Endothelial cell of umbilical vein (primary cell): ENCODE measurements around the gene MYH11. TPM values are rescaled to one million over a fixed set of nuclear protein-coding genes. Genes with fewer than 3 reads are reported as not detected.

Source experiments
- BruUV-seq: library from RNA; stranded (reverse); fragments of 400-500 nt; replicated peaks from 2 replicates; lab custom pipeline; 2021; lab: Mats Ljungman, UMichigan
- CTCF ChIA-PET: fragments of 300-600, 350-600 bp; sonication (Branson Sonifier 250); formaldehyde crosslinking; loops from one replicate; lab custom pipeline; 2021; ENCODE audit warnings: antibody characterized with exemption, inconsistent platforms; lab: Charles Lee
- POLR2A ChIA-PET: fragments of 300-600, 350-600 bp; sonication (Branson Sonifier 250); formaldehyde crosslinking; loops from one replicate; lab custom pipeline; 2021; ENCODE audit warnings: antibody characterized with exemption, inconsistent platforms; lab: Charles Lee
- DNase-seq: peaks from one replicate; pipeline ENCODE4 v3.0.0-alpha.2; 2011; ENCODE audit warnings: low read depth, low spot score
- FAIRE-seq: peaks from 2 replicates; lab custom pipeline; 2011; peaks lifted over from hg19 to GRCh38; lab: Jason Lieb, UNC
- H2AFZ ChIP-seq: 2 replicates; pipeline ENCODE4 v1.6.0; 2012; ENCODE audit warnings: low read depth, low read length, control low read depth, inconsistent platforms
- H3K27ac ChIP-seq: 2 replicates; pipeline ENCODE4 v1.5.1; 2011; ENCODE audit warnings: low read depth, mild to moderate bottlenecking, control low read depth, low read length, moderate library complexity; ENCODE audit not compliant: insufficient read depth
- H3K27me3 ChIP-seq, 2 experiments: 2 replicates each; pipeline versions ENCODE4 v1.6.0 to v1.6.1; 2011; ENCODE audit warnings: low read length in 2 of 2, mixed read lengths in 1 of 2; ENCODE audit not compliant: control insufficient read depth in 2 of 2, insufficient read depth in 2 of 2
- H3K36me3 ChIP-seq, 2 experiments: 2 replicates in 1 of 2; 3 replicates in 1 of 2; pipeline ENCODE4 v1.5.1; 2011; ENCODE audit warnings: low read length in 2 of 2, mild to moderate bottlenecking in 1 of 2, moderate library complexity in 1 of 2; ENCODE audit not compliant: control insufficient read depth in 2 of 2, insufficient read depth in 2 of 2; ENCODE audit errors: extremely low read depth in 1 of 2
- H3K4me1 ChIP-seq: 3 replicates; pipeline ENCODE4 v1.5.1; 2011; ENCODE audit warnings: mild to moderate bottlenecking, low read length; ENCODE audit not compliant: control insufficient read depth, insufficient read depth; ENCODE audit errors: extremely low read depth
- H3K4me2 ChIP-seq: 2 replicates; pipeline ENCODE4 v1.6.1; 2011; ENCODE audit warnings: low read length, control low read depth, mixed read lengths; ENCODE audit not compliant: insufficient read depth
- H3K4me3 ChIP-seq, 3 experiments: fragments of 200-600 bp in 1 of 3; sonication (generic), shearing (Covaris generic) in 1 of 3; replicated peaks in 1 of 3; 2 replicates each; pipeline ENCODE4 v1.5.1; 2011 to 2016; ENCODE audit warnings: control low read depth in 3 of 3, low read length in 3 of 3, mild to moderate bottlenecking in 2 of 3, inconsistent platforms in 1 of 3, low read depth in 1 of 3, moderate library complexity in 1 of 3; ENCODE audit not compliant: insufficient read depth in 1 of 3
- H3K79me2 ChIP-seq: 2 replicates; pipeline ENCODE4 v1.6.0; 2012; ENCODE audit warnings: low read length, inconsistent platforms; ENCODE audit not compliant: control insufficient read depth, insufficient read depth
- H3K9ac ChIP-seq: replicated peaks from 2 replicates; pipeline ENCODE3; 2011; ENCODE audit warnings: low read length, control low read depth; ENCODE audit not compliant: insufficient read depth; ENCODE audit errors: extremely low read depth
- H3K9me1 ChIP-seq: replicated peaks from 3 replicates; pipeline ENCODE4 v1.6.0; 2011; ENCODE audit warnings: mild to moderate bottlenecking, low read length; ENCODE audit not compliant: control insufficient read depth, insufficient read depth; ENCODE audit errors: extremely low read depth
- H3K9me3 ChIP-seq: replicated peaks from 2 replicates; pipeline ENCODE4 v1.5.1; 2012; ENCODE audit warnings: low read length, inconsistent platforms; ENCODE audit not compliant: control insufficient read depth, insufficient read depth
- H4K20me1 ChIP-seq: replicated peaks from 2 replicates; pipeline ENCODE3; 2011; ENCODE audit warnings: mild to moderate bottlenecking, low read length; ENCODE audit not compliant: control insufficient read depth, insufficient read depth; ENCODE audit errors: extremely low read depth
- CTCF ChIP-seq, 2 donors: IDR thresholded peaks; 1 replicate in 1 of 2; 2 replicates in 1 of 2; pipeline ENCODE4 v1.5.1; 2011; ENCODE audit warnings: low read length in 2 of 2, mild to moderate bottlenecking in 2 of 2, moderate library complexity in 2 of 2, control low read depth in 1 of 2, inconsistent platforms in 1 of 2, low read depth in 1 of 2; ENCODE audit not compliant: insufficient read depth in 1 of 2; ENCODE audit errors: extremely low read depth in 1 of 2
- EZH2 ChIP-seq: IDR thresholded peaks from 2 replicates; pipeline ENCODE4 v1.6.1; 2012; ENCODE audit warnings: borderline replicate concordance, low read depth, mild to moderate bottlenecking, moderate library complexity, low read length, inconsistent platforms; ENCODE audit not compliant: severe bottlenecking
- FOS ChIP-seq: IDR thresholded peaks from 2 replicates; pipeline ENCODE4 v1.6.1; 2011; ENCODE audit warnings: mild to moderate bottlenecking, low read length, moderate library complexity, borderline replicate concordance; ENCODE audit not compliant: insufficient read depth
- GATA2 ChIP-seq: IDR thresholded peaks from 2 replicates; pipeline ENCODE4 v1.7.0; 2011; ENCODE audit warnings: low read depth, mild to moderate bottlenecking, moderate library complexity, mixed read lengths, low read length; ENCODE audit not compliant: insufficient read length, insufficient read depth
- JUN ChIP-seq: IDR thresholded peaks from 2 replicates; pipeline ENCODE4 v1.6.1; 2011; ENCODE audit warnings: borderline replicate concordance, low read depth; ENCODE audit not compliant: insufficient read length, insufficient read depth
- MAX ChIP-seq: IDR thresholded peaks from 2 replicates; pipeline ENCODE4 v1.6.1; 2011; ENCODE audit not compliant: insufficient read depth, insufficient read length
- MYC ChIP-seq: IDR thresholded peaks from one replicate; pipeline ENCODE4 v1.6.1; 2011; ENCODE audit warnings: mild to moderate bottlenecking, low read depth, low read length
- POLR2A ChIP-seq: IDR thresholded peaks from 2 replicates; pipeline ENCODE4 v1.6.1; 2012; ENCODE audit warnings: low read depth, mild to moderate bottlenecking, control low read depth, low read length
- POLR2AphosphoS5 ChIP-seq: IDR thresholded peaks from 2 replicates; pipeline ENCODE4 v1.6.1; 2012; ENCODE audit warnings: low read depth, mild to moderate bottlenecking, control low read depth, low read length, moderate library complexity; ENCODE audit not compliant: insufficient read depth
- dilution Hi-C: fragments of 300-500 bp; cut with MboI; formaldehyde crosslinking; loops from one replicate; pipeline ENCODE4 v1.15.0; 2019; ENCODE audit warnings: low sequenced_read_pairs; ENCODE audit not compliant: extremely low pct_ligation_motif_present
- intact Hi-C: fragments of 100-400 bp; cut with micrococcal nuclease; formaldehyde crosslinking; loops from one replicate; pipeline ENCODE4 v1.10.0; 2022
- polyA plus RNA-seq, 4 experiments: library from polyadenylated mRNA; depleted of rRNA in 3 of 4; stranded (reverse) in 3 of 4; unstranded in 1 of 4; fragments of >200 nt; gene quantifications; 2 replicates each; pipeline versions ENCODE4 v1.2.1 to v1.2.3, GENCODE V29; 2011 to 2012; ENCODE audit warnings: missing spikeins in 1 of 4
- total RNA-seq: library from RNA; stranded (reverse); gene quantifications from 2 replicates; pipeline ENCODE4 v1.2.3, GENCODE V29; 2021

MYH11 gene
- total and polyA plus RNA-seq, 2 donors (not counting 3 experiments of a cell fraction or from before 2014, with no cell fraction given): not detected

GRCh38 chr16:15757630-15758251, 99.1 kb downstream of the MYH11 start:
- ChIA-PET CTCF (interaction anchor here (1.3 to 1.7 kb wide), 2 partner anchors 8 to 64 kb away, joined by 4 to 6 read pairs; no protein-coding TSS in a partner anchor), POLR2A (interaction anchor here (0.7 kb wide), 1 partner anchor 40 kb away, joined by 7 read pairs; no protein-coding TSS in a partner anchor)
- FAIRE-seq: no peak
- Histone ChIP-seq H3K9ac (no peak overlapping the region), H2AFZ (no peak overlapping the region), H3K4me2 (no peak overlapping the region), H3K9me1 (no peaks in the 10 kb centered on the region), H3K4me1 (no peaks in the 10 kb centered on the region), H3K27me3 (no peaks in the 10 kb centered on the region), H3K36me3 (no peaks in the 10 kb centered on the region), H3K4me3 (no peak overlapping the region), H3K9me3 (no peaks in the 10 kb centered on the region), H3K27ac (no peak overlapping the region), H3K79me2 (no peaks in the 10 kb centered on the region), H4K20me1 (no peaks in the 10 kb centered on the region)
- TF ChIP-seq POLR2A: no peak
- TF ChIP-seq CTCF (IDR thresholded peaks at IDR 0.05; ENCODE audit: extremely low read depth in 1 of 2, insufficient read depth in 1 of 2, low read depth in 1 of 2, low read length in 2 of 2): no peak
- TF ChIP-seq GATA2: no peak
- no peak for TF ChIP-seq FOS
- no peak for TF ChIP-seq MAX
- no peak for TF ChIP-seq EZH2
- TF ChIP-seq MYC: no peak
- no peak for TF ChIP-seq POLR2AphosphoS5
- no peak for TF ChIP-seq JUN
- dilution Hi-C loops: no loop called here
- intact Hi-C loops: loop anchor here (2.0 kb wide), 1 partner anchor 323 kb away; the partner anchor contains the start of gene BMERB1
- no peak for DNase-seq
- BruUV-seq: no TSS peak
